22Rv1 (cell line): ENCODE results near the gene POM121.
"Not testable (repeated sequence)": the region's sequence is repeated elsewhere in the genome, so short reads cannot be mapped to it uniquely, and the experiment has no call there.

Experiments
- H3K27ac ChIP-seq: fragments of 450-650 bp; 2 replicates; pipeline ENCODE4 v1.5.1; 2017
- ZFX ChIP-seq: fragments of 450-650 bp; IDR thresholded peaks from 2 replicates; pipeline ENCODE4 v1.6.1; 2017; ENCODE audit warnings: antibody characterized with exemption, borderline replicate concordance
- TF ChIP-seq, protein P1 (sequence below): fragments of 450-650 bp; IDR thresholded peaks from 2 replicates; pipeline ENCODE4 v1.5.1; 2017; ENCODE audit warnings: mild to moderate bottlenecking

POM121 gene

GRCh38 chr7:72924733-72925545 lies at the start of gene POM121:
Gene POM121 (plus strand): TSS chr7:72925095. CDS start chr7:72925122, 27 bp downstream.
- TF ChIP-seq, protein P1, sequence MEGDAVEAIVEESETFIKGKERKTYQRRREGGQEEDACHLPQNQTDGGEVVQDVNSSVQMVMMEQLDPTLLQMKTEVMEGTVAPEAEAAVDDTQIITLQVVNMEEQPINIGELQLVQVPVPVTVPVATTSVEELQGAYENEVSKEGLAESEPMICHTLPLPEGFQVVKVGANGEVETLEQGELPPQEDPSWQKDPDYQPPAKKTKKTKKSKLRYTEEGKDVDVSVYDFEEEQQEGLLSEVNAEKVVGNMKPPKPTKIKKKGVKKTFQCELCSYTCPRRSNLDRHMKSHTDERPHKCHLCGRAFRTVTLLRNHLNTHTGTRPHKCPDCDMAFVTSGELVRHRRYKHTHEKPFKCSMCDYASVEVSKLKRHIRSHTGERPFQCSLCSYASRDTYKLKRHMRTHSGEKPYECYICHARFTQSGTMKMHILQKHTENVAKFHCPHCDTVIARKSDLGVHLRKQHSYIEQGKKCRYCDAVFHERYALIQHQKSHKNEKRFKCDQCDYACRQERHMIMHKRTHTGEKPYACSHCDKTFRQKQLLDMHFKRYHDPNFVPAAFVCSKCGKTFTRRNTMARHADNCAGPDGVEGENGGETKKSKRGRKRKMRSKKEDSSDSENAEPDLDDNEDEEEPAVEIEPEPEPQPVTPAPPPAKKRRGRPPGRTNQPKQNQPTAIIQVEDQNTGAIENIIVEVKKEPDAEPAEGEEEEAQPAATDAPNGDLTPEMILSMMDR = no peak
- TF ChIP-seq ZFX = no peak
- H3K27ac ChIP-seq = peak within 1 kb of the TSS; percentile 87

DNA sequence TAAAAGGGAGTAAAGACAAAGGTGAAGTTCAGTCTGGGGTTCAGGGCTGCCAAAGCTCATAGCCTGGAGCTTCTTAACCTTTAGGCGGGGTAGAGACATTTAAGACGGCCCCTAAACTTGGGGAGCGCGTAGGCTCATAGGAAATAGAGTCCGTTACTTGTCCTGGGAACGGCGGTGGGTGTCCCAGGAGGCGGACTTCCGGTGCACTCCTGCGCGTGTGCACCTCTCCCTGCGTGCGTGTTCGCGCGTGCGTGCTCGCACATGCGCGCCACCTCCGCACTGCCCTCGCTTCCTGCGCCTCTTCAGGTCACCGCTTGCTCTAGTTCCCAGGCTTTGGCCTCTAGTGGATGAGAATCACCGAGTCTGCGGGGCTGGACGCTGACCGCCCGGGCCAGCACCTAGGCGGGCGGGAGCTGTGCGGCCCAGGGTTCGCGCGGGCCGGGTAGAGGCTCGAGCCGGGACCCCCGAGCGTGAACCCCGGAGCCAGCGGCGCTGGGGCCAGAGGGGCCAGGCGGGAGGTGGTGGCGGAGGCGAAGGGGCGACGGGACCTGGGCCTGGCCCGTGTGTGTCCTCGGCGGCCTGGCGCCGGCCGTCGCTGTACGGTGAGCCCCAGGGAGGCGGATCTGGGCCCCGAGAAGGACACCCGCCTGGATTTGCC lies 45.7 kb upstream of the POM121 start:
- peak overlapping the region; percentile 77 for H3K27ac ChIP-seq
- TF ChIP-seq, protein P1 = peak; percentile 21; the same call in 1 of the 2 replicates

GRCh38 chr7:72879737-72880215 lies 45.1 kb upstream of the POM121 start:
- H3K27ac ChIP-seq = peak overlapping the region; percentile 77

DNA sequence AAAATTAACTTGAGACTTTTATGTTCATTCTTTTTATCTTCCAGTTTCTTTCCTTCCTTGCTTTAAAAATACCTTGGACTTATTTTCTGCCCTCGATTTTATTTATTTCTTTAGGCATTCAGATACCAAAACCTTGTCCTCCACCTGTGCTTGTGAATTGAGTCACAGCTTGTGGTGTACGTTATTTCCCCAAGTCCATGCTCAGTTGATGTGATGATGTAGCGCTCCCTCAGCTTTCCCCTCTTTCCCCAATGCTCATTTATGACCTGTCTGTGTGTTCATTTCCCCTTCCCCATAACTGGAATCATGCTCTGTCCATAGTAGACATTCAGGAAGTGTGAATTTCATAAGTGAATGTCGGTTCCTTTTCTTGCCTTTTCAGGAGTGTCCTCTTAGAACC lies 33.1 kb upstream of the POM121 start:
- not testable (repeated sequence) for H3K27ac ChIP-seq

- H3K27ac ChIP-seq = not testable (repeated sequence)
Measured at GRCh38 chr7:72904740-72905139, 20.2 kb upstream of the POM121 start.

GRCh38 chr7:72908422-72908821 lies 16.5 kb upstream of the POM121 start:
- not testable (repeated sequence) for H3K27ac ChIP-seq

- not testable (repeated sequence) for H3K27ac ChIP-seq
Measured at GRCh38 chr7:72911395-72911794, 13.5 kb upstream of the POM121 start.

- H3K27ac ChIP-seq = not testable (repeated sequence)
Measured at GRCh38 chr7:72913750-72914149, 11.1 kb upstream of the POM121 start.

DNA sequence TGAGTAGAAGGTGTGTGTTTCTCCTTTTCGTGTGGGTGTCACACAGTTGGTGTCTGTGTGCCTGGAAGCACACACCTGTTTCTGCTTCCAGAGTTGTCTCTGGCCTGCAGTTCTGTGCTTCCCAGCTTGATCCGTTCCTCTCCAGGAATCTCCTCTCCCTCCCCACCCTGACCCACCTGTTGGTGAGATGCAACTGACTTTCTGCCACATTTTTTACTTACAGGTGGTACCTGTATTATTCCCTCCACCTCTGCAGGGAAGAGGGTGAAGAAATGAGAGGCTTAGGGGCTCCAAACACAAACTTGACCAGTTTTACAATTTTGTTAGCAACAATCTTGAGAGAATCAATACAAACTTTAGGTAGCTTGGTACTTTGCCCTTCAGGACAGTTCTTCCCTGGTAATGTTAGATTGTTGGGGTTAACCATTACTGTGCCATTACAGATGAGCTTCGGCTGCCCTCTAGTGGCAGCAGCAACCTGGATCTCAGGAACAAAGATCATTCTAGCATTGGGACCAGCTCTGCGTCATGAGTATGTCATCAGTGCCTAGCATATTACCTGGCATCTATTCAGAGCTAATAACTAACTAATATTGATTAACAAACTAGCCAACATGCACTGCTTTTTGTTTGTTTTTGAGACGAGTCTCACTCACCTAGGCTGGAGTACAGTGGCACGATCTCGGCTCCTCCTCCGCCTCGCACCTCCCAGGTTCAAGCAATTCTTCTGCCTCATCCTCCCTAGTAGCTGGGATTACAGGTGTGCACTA lies 10.0 kb upstream of the POM121 start:
- not testable (repeated sequence) for H3K27ac ChIP-seq
- TF ChIP-seq, protein P1 = peak; percentile 95

DNA sequence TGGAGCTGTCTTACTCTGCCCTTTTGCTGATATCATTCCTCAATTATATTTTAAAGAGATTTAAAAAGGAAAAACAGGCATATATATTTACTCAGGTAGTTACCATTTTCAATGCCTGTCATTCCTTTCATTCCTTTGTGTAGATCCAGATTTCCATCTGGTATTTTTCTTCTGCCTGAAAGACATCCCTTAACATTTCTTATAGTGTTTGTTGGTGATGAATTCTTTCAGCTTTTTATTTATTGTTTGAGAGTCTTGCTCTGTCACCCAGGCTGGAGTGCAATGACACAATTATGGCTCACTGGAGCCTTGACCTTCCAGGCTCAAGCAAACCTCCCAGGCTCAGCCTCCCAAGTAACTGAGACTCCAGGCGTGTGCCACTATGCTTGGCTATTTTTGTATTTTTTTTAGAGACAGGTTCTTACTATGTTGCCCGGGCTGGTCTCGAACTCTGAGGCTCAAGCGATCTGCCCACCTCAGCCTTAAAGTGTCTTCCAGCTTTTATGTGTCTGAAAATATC lies 5.6 kb upstream of the POM121 start:
- peak overlapping the region; percentile 64 for H3K27ac ChIP-seq
- TF ChIP-seq ZFX = no peak
- TF ChIP-seq, protein P1 = no peak
